Breast epithelium (tissue), 3 donors: ENCODE measurements around the gene PRG2.

Experiments used
- POLR2A ChIP-seq: fragments of 450-650 bp; IDR thresholded peaks from one replicate; pipeline ENCODE4 v1.6.1; 2016; ENCODE audit warnings: antibody characterized with exemption, mild to moderate bottlenecking, moderate library complexity
- POLR2AphosphoS5 ChIP-seq, 3 donors: sonication (generic); formaldehyde crosslinking; IDR thresholded peaks; one replicate each; pipeline ENCODE4 v1.6.1; 2017; ENCODE audit warnings: antibody characterized with exemption in 3 of 3
- TF ChIP-seq, protein P1 (sequence below), 3 donors: fragments of 450-650 bp; IDR thresholded peaks; one replicate each; pipeline ENCODE4 v1.5.1; 2016 to 2017; ENCODE audit warnings: antibody characterized with exemption in 3 of 3, mild to moderate bottlenecking in 3 of 3, moderate library complexity in 3 of 3

DNA sequence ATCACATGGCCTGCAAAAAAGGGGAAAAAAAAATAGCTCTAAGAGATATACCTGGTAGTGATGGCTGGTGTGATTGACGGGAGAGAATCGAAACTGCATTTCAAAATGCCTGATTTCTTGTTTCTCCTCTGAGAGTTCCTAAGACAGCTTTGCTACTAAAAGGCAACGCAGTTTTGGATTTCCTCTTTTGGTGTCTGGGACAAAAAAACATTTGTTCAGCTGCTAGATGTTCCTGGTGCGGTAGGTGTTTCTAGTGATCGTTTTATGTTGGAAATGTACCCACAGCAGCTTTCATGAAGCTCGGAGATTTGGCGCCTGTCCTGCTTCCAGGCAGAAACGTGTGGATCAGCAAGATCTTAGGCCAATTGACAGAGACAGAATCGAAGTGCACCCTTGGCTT is 34.2 kb downstream of the PRG2 start:
- TF ChIP-seq, protein P1, sequence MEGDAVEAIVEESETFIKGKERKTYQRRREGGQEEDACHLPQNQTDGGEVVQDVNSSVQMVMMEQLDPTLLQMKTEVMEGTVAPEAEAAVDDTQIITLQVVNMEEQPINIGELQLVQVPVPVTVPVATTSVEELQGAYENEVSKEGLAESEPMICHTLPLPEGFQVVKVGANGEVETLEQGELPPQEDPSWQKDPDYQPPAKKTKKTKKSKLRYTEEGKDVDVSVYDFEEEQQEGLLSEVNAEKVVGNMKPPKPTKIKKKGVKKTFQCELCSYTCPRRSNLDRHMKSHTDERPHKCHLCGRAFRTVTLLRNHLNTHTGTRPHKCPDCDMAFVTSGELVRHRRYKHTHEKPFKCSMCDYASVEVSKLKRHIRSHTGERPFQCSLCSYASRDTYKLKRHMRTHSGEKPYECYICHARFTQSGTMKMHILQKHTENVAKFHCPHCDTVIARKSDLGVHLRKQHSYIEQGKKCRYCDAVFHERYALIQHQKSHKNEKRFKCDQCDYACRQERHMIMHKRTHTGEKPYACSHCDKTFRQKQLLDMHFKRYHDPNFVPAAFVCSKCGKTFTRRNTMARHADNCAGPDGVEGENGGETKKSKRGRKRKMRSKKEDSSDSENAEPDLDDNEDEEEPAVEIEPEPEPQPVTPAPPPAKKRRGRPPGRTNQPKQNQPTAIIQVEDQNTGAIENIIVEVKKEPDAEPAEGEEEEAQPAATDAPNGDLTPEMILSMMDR (IDR thresholded peaks at IDR 0.05), result no peak
- TF ChIP-seq POLR2A (no peak), POLR2AphosphoS5 (IDR thresholded peaks at IDR 0.05) (no peak)
